Activated B cell treated with CpG ODN at 0.5 μM for 24 hours (primary cell): ENCODE results near the gene MACROD1. TPM values are rescaled to one million over a fixed set of nuclear protein-coding genes. Genes with fewer than 3 reads are reported as not detected.

Experiments used
- ATAC-seq: fragments of 200-7000 bp; cut with Tn5 transposase; one replicate; pipeline ENCODE4 v1.10.0; 2021; ENCODE audit warnings: low read depth, mild to moderate bottlenecking, moderate library complexity
- CTCF ChIA-PET: fragments of 350-600 bp; sonication (Branson Sonifier 250); formaldehyde crosslinking; loops from one replicate; lab custom pipeline; 2021; ENCODE audit warnings: antibody characterized with exemption; lab: Charles Lee
- POLR2A ChIA-PET: fragments of 350-600 bp; sonication (Branson Sonifier 250); formaldehyde crosslinking; loops from one replicate; lab custom pipeline; 2021; ENCODE audit warnings: antibody characterized with exemption; lab: Charles Lee
- DNase-seq: peaks from one replicate; pipeline ENCODE4 v3.0.0; 2022
- H3K27ac Mint-ChIP-seq: one replicate; pipeline ENCODE4 v1.8.0; 2020; ENCODE audit warnings: mixed read lengths
- H3K27me3 Mint-ChIP-seq: one replicate; pipeline ENCODE4 v1.8.0; 2021; ENCODE audit warnings: mixed read lengths
- H3K36me3 Mint-ChIP-seq: one replicate; pipeline ENCODE4 v1.8.0; 2021; ENCODE audit warnings: low read depth, mixed read lengths
- H3K4me1 Mint-ChIP-seq: one replicate; pipeline ENCODE4 v1.8.0; 2021; ENCODE audit warnings: mixed read lengths
- H3K4me3 Mint-ChIP-seq: one replicate; pipeline ENCODE4 v1.8.0; 2020; ENCODE audit warnings: mild to moderate bottlenecking, mixed read lengths
- H3K9me3 Mint-ChIP-seq: one replicate; pipeline ENCODE4 v1.8.0; 2020; ENCODE audit warnings: mixed read lengths
- intact Hi-C: fragments of 100-400 bp; cut with micrococcal nuclease; formaldehyde crosslinking; loops from one replicate; pipeline ENCODE4 v1.15.1; 2024
- total RNA-seq: library from RNA; stranded (reverse); gene quantifications from 2 replicates; pipeline ENCODE4 v1.2.3, GENCODE V29; 2022
- TF ChIP-seq, protein P1 (sequence below): fragments of 200-600 bp; IDR thresholded peaks from one replicate; pipeline ENCODE4 v1.8.0; 2022; ENCODE audit warnings: antibody characterized with exemption, mild to moderate bottlenecking

The MACROD1 gene
- total RNA-seq, 1 donor from 2014 or later: 4.5 TPM

DNA sequence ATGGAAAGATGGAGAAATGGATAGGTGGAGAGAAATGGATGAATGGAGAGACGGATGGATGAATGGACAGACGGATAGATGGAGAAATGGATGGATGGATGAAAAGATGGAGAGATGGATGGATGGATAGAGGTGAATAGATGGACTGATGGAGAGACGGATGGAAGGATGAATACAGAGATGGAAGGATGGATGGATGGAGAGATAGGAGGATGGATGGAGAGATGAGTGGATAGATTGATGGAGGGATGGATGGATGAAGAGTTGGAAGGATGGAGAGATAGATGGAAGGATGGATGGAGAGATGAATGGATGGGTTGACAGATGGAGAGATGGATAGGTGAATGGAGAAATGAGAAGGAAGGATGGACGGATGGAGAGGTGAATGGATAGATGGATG lies 66.5 kb downstream of the MACROD1 start:
- intact Hi-C loops: no loop called here
- H3K4me3 Mint-ChIP-seq: no peak overlapping the region
- H3K4me1 Mint-ChIP-seq: no peaks in the 10 kb centered on the region
- H3K27ac Mint-ChIP-seq: no peak overlapping the region
- DNase-seq (no peak), ATAC-seq (no peak)
- TF ChIP-seq, protein P1, sequence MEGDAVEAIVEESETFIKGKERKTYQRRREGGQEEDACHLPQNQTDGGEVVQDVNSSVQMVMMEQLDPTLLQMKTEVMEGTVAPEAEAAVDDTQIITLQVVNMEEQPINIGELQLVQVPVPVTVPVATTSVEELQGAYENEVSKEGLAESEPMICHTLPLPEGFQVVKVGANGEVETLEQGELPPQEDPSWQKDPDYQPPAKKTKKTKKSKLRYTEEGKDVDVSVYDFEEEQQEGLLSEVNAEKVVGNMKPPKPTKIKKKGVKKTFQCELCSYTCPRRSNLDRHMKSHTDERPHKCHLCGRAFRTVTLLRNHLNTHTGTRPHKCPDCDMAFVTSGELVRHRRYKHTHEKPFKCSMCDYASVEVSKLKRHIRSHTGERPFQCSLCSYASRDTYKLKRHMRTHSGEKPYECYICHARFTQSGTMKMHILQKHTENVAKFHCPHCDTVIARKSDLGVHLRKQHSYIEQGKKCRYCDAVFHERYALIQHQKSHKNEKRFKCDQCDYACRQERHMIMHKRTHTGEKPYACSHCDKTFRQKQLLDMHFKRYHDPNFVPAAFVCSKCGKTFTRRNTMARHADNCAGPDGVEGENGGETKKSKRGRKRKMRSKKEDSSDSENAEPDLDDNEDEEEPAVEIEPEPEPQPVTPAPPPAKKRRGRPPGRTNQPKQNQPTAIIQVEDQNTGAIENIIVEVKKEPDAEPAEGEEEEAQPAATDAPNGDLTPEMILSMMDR: no peak
- ChIA-PET CTCF (no interaction called here), POLR2A (no interaction called here)
- no peaks in the 10 kb centered on the region for H3K9me3 Mint-ChIP-seq
- H3K36me3 Mint-ChIP-seq: no peaks in the 10 kb centered on the region
- H3K27me3 Mint-ChIP-seq: no peaks in the 10 kb centered on the region

DNA sequence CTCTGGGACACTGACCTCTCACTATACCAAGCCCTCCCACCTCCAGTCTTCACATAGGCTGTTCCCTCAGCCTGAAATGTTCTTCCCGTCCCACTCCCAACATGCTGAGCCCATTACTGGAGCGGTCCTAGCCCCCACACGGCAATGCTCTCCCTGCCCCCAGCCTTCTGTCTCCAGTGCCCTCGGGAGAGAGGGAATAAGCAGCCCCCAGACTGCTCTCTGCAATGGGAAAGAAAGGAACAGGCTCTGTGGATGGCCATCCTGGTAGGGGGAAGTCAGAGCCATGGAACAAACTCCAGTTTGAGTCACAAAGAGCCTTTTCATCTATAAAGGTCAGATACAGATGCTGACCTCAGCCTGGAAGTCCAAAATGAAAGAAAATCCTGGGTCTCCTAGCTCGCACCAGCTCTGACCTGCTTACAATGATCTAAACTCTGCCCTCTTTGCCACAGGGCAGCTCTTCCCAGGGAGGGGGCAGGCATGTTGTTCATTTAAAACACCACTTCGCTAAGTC lies 67.5 kb downstream of the MACROD1 start:
- ChIA-PET CTCF (no interaction called here), POLR2A (no interaction called here)
- Mint-ChIP-seq H3K36me3 (no peaks in the 10 kb centered on the region), H3K27ac (no peak overlapping the region), H3K27me3 (no peaks in the 10 kb centered on the region), H3K4me3 (no peak overlapping the region), H3K4me1 (no peaks in the 10 kb centered on the region), H3K9me3 (no peaks in the 10 kb centered on the region)
- TF ChIP-seq, protein P1: no peak
- intact Hi-C loops: no loop called here
- no peak for ATAC-seq
- DNase-seq: no peak

DNA sequence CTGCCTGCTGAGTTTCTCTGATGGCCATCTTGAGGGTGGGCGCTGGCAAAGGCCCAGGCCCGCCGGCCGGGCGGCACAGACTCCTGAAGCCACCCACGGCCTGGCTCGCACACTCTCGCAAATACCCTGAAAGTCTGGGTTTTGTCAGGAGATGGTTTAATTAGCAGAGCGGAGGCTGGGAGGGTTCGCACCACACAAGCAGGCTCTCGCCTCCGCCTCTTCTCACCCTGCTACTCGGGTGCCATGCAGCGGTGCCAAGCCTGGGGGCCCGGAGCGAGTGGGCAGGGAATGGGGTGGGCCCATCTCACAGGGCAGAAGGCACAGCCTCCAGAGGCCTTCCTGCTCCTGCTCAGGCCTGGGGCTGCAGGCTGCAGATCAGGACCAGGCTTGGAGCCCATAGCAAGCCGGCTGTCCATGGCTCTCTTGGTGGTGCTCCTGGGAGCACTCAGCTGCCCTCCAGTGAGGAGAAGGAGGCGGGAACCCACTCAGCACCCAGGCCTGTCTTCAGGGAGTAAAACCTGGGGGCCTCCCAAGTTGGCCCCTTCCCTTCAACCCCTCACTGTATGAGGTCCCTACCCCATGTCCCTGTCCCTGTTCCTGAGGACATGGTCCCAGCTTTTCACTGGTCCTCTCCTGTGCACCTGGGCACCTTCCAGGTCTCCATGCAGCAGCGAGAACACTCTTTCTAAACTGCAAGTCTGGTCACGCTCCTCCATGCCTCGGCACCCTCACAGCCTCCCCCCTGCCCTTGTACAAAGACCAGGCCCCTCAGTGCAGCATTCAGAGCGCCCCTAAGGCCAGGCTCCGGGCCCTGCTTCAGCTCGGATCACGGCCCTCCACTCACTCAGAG lies 68.2 kb downstream of the MACROD1 start:
- no peak for ATAC-seq
- no peak for DNase-seq
- intact Hi-C loops: no loop called here
- H3K27me3 Mint-ChIP-seq: no peaks in the 10 kb centered on the region
- no peaks in the 10 kb centered on the region for H3K4me1 Mint-ChIP-seq
- H3K9me3 Mint-ChIP-seq: no peaks in the 10 kb centered on the region
- H3K4me3 Mint-ChIP-seq: no peak overlapping the region
- ChIA-PET POLR2A (no interaction called here), CTCF (no interaction called here)
- H3K36me3 Mint-ChIP-seq: no peaks in the 10 kb centered on the region
- H3K27ac Mint-ChIP-seq: no peak overlapping the region
- TF ChIP-seq, protein P1: no peak

DNA sequence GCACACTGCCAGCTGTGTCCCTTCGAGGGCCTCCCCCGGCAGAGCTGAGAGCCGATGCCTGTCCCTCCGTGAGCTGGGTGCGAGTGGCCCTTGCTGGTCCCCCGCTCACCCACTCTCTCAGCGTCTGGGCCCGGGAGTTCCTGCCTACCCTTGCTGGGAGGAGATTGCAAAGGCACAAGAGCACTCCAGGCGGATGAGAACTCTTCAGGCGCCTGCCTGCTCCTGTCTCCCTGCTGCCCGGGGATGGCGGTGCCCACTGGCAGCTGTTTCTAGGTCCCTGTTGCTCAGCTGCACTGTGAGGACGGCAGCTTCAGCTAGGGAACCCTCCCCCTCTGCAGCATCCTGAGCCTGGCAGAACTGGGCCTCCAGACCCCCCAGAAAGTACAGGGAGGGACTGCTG lies 69.1 kb downstream of the MACROD1 start:
- Mint-ChIP-seq H3K4me1 (no peaks in the 10 kb centered on the region), H3K36me3 (no peaks in the 10 kb centered on the region), H3K9me3 (no peaks in the 10 kb centered on the region), H3K4me3 (no peak overlapping the region), H3K27ac (no peak overlapping the region), H3K27me3 (no peaks in the 10 kb centered on the region)
- POLR2A ChIA-PET: no interaction called here
- TF ChIP-seq, protein P1: no peak
- CTCF ChIA-PET: no interaction called here
- DNase-seq: no peak
- ATAC-seq: no peak
- intact Hi-C loops: no loop called here

DNA sequence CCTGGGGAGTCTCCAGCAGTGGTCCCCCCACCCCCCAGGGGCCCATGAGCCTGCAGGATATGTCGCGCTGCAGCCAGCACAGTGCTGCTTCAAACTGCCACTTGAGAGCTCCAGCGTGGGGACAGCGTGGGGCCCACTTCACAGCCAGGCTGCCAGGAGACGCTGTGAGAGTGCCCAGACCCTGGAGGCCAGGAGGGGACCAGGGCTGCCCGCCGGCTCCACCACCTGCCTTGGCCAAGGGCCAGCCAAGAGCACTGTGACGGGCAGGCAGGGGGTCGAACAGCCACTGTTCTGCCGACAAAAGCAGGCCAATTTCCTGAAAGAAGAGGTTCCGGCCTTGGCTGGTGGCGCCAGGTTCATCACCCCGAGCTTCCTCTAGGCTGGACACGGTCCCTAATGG lies 70.0 kb downstream of the MACROD1 start:
- ChIA-PET CTCF (no interaction called here), POLR2A (no interaction called here)
- ATAC-seq: no peak
- no peak for DNase-seq
- Mint-ChIP-seq H3K36me3 (no peaks in the 10 kb centered on the region), H3K4me1 (no peaks in the 10 kb centered on the region), H3K27me3 (no peaks in the 10 kb centered on the region), H3K9me3 (no peaks in the 10 kb centered on the region), H3K27ac (no peak overlapping the region), H3K4me3 (no peak overlapping the region)
- intact Hi-C loops: no loop called here
- TF ChIP-seq, protein P1: no peak
